ENCODE results near the gene SASH3.

The SASH3 gene

DNA sequence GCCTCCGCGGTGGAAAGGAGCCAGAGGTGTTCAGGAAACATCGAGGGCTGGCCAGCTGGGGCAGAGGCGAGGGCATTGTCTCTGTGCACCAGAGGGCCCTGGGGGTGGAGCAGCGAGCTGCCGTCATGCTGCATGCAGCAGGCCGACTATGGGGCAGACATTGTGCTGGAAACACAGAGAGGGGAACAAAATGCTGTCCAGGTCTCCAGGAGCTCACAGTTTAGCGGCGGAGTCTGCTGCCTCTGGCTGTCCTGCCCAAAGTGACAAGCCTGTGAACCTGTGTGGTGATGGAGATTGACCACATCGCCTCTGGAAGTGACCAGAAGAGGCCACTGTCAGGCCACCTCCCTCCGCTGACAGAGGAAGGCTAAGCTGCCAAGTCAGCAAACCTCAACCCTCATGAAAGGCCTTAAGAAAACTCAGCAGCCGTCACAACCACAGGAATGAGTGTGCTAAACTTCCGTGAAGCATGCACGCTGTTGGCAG lies 20.1 kb upstream of the SASH3 start:
- peak overlapping the region; percentile 85 for H2AFZ ChIP-seq (ENCODE audit: low read length)
- no peaks in the 10 kb centered on the region for H3K36me3 ChIP-seq (replicated peaks; ENCODE audit: insufficient read depth, low read length)
- peak; percentile 96 for DNase-seq
- H3F3A ChIP-seq (ENCODE audit: insufficient read depth, low read length) = peaks cover 5% of the 10 kb centered on the region; the same call in 1 of the 2 replicates
- H3K9me2 ChIP-seq (replicated peaks; ENCODE audit: insufficient read depth, low read length) = no peaks in the 10 kb centered on the region
- H3K4me2 ChIP-seq (ENCODE audit: low read depth, low read length) = peak overlapping the region; percentile 59
- H3K9ac ChIP-seq (ENCODE audit: low read length) = peak overlapping the region; percentile 58
- H3K4me1 ChIP-seq (ENCODE audit: low read length) = peaks cover 20% of the 10 kb centered on the region
- no peaks in the 10 kb centered on the region for H3K79me2 ChIP-seq (ENCODE audit: low read length)
- H4K20me1 ChIP-seq (ENCODE audit: insufficient read depth, low read length) = no peaks in the 10 kb centered on the region
- H3K27me3 ChIP-seq (replicated peaks; ENCODE audit: insufficient read depth, low read length) = no peaks in the 10 kb centered on the region
- no peaks in the 10 kb centered on the region for H3K9me3 ChIP-seq (replicated peaks; ENCODE audit: insufficient read depth, low read length)
- no peak overlapping the region for H3K4me3 ChIP-seq (ENCODE audit: low read length)
- H3K27ac ChIP-seq (ENCODE audit: low read length) = peak overlapping the region; percentile 80
- no peak for TF ChIP-seq EZH2 (optimal IDR thresholded peaks at IDR 0.05; ENCODE audit: low read depth, low read length)
- TF ChIP-seq CTCF (IDR thresholded peaks at IDR 0.05; ENCODE audit: low read length) = peak; percentile 54
- no peak for TF ChIP-seq EZH2phosphoT487 (IDR thresholded peaks at IDR 0.05; ENCODE audit: low read length)

- peak overlapping the region; percentile 80 for H3K27ac ChIP-seq (ENCODE audit: low read length)
- H3K4me3 ChIP-seq (ENCODE audit: low read length) = no peak overlapping the region
- H3K36me3 ChIP-seq (replicated peaks; ENCODE audit: insufficient read depth, low read length) = no peaks in the 10 kb centered on the region
- peaks cover 20% of the 10 kb centered on the region for H3K4me1 ChIP-seq (ENCODE audit: low read length)
- no peak overlapping the region for H3K9ac ChIP-seq (ENCODE audit: low read length)
- no peaks in the 10 kb centered on the region for H4K20me1 ChIP-seq (ENCODE audit: insufficient read depth, low read length)
- no peaks in the 10 kb centered on the region for H3K27me3 ChIP-seq (replicated peaks; ENCODE audit: insufficient read depth, low read length)
- no peaks in the 10 kb centered on the region for H3K9me2 ChIP-seq (replicated peaks; ENCODE audit: insufficient read depth, low read length)
- peaks cover 5% of the 10 kb centered on the region; the same call in 1 of the 2 replicates for H3F3A ChIP-seq (ENCODE audit: insufficient read depth, low read length)
- H3K9me3 ChIP-seq (replicated peaks; ENCODE audit: insufficient read depth, low read length) = no peaks in the 10 kb centered on the region
- H2AFZ ChIP-seq (ENCODE audit: low read length) = peak overlapping the region; percentile 85
- H3K79me2 ChIP-seq (ENCODE audit: low read length) = no peaks in the 10 kb centered on the region
- TF ChIP-seq EZH2phosphoT487 (IDR thresholded peaks at IDR 0.05; ENCODE audit: low read length) = no peak
- TF ChIP-seq CTCF (IDR thresholded peaks at IDR 0.05; ENCODE audit: low read length) = no peak
- no peak for TF ChIP-seq EZH2 (optimal IDR thresholded peaks at IDR 0.05; ENCODE audit: low read depth, low read length)
- no peak for DNase-seq
- H3K4me2 ChIP-seq (ENCODE audit: low read depth, low read length) = peak overlapping the region; percentile 59; the same call in 1 of the 2 replicates
Measured at GRCh38 chrX:129760155-129760554, 19.6 kb upstream of the SASH3 start.

DNA sequence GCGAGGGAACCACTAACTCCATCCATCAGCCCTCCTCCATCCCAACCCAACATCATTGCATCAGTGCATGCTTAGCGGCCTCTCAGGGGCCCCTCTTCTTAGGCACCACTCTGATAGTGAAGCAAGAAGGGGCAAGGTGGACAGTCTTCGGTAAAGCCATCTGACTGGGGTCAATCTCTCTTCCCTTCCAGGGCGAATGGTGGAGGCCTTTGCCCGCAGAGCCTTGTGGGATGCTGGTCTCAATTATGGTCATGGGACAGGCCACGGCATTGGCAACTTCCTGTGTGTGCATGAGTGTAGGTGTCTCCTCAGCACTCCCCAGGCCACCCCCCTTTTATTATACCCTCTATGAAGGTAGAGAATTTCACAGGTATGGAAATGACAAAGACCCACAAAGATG lies 18.8 kb upstream of the SASH3 start:
- Histone ChIP-seq H3K9ac (ENCODE audit: low read length) (no peak overlapping the region), H3K27me3 (replicated peaks; ENCODE audit: insufficient read depth, low read length) (no peaks in the 10 kb centered on the region), H3F3A (ENCODE audit: insufficient read depth, low read length) (peaks cover 5% of the 10 kb centered on the region; the same call in 1 of the 2 replicates), H3K79me2 (ENCODE audit: low read length) (no peaks in the 10 kb centered on the region), H3K4me1 (ENCODE audit: low read length) (peaks cover 20% of the 10 kb centered on the region), H2AFZ (ENCODE audit: low read length) (no peak overlapping the region), H3K36me3 (replicated peaks; ENCODE audit: insufficient read depth, low read length) (no peaks in the 10 kb centered on the region), H3K9me2 (replicated peaks; ENCODE audit: insufficient read depth, low read length) (no peaks in the 10 kb centered on the region), H3K9me3 (replicated peaks; ENCODE audit: insufficient read depth, low read length) (no peaks in the 10 kb centered on the region), H4K20me1 (ENCODE audit: insufficient read depth, low read length) (no peaks in the 10 kb centered on the region), H3K4me2 (ENCODE audit: low read depth, low read length) (no peak overlapping the region), H3K4me3 (ENCODE audit: low read length) (no peak overlapping the region), H3K27ac (ENCODE audit: low read length) (no peak overlapping the region)
- TF ChIP-seq CTCF (IDR thresholded peaks at IDR 0.05; ENCODE audit: low read length) (no peak), EZH2 (optimal IDR thresholded peaks at IDR 0.05; ENCODE audit: low read depth, low read length) (no peak), EZH2phosphoT487 (IDR thresholded peaks at IDR 0.05; ENCODE audit: low read length) (no peak)
- no peak for DNase-seq
